ENCODE results near the gene REV3L. TPM values are rescaled to one million over a fixed set of nuclear protein-coding genes. Genes with fewer than 3 reads are reported as not detected.

The REV3L gene
- total RNA-seq, 1 donor from 2014 or later = 40.5 TPM

GRCh38 chr6:111252726-111253125, 230.3 kb downstream of the REV3L start:
- H3K27ac Mint-ChIP-seq = no peak overlapping the region
- H3K9me3 Mint-ChIP-seq (ENCODE audit: low read depth) = no peaks in the 10 kb centered on the region
- H3K4me3 Mint-ChIP-seq (ENCODE audit: low read depth) = no peak overlapping the region
- H3K4me1 Mint-ChIP-seq (ENCODE audit: low read depth) = peaks cover 32% of the 10 kb centered on the region
- no peaks in the 10 kb centered on the region for H3K36me3 Mint-ChIP-seq (ENCODE audit: insufficient read depth)
- no peaks in the 10 kb centered on the region for H3K27me3 Mint-ChIP-seq
- DNase-seq (ENCODE audit: low spot score, unreplicated experiment) = no peak
- TF ChIP-seq CTCF (IDR thresholded peaks at IDR 0.05; ENCODE audit: unreplicated experiment) = no peak

GRCh38 chr6:111250791-111251354, 232.1 kb downstream of the REV3L start:
- no peak for DNase-seq (ENCODE audit: low spot score, unreplicated experiment)
- Mint-ChIP-seq H3K9me3 (ENCODE audit: low read depth) (no peaks in the 10 kb centered on the region), H3K4me3 (ENCODE audit: low read depth) (no peak overlapping the region), H3K4me1 (ENCODE audit: low read depth) (peaks cover 21% of the 10 kb centered on the region), H3K36me3 (ENCODE audit: insufficient read depth) (no peaks in the 10 kb centered on the region), H3K27me3 (no peaks in the 10 kb centered on the region), H3K27ac (no peak overlapping the region)
- TF ChIP-seq CTCF (IDR thresholded peaks at IDR 0.05; ENCODE audit: unreplicated experiment) = no peak

Other genes starting within 250 kb of the REV3L start
- gene TRAF3IP2, start 122.7 kb upstream of the REV3L start, total RNA-seq = 23.4 and 24.9 TPM in 2 replicates

Data from progenitor cell of endocrine pancreas (in vitro differentiated cells).